K562 (cell line): ENCODE measurements around the gene DOP1B. TPM values are rescaled to one million over a fixed set of nuclear protein-coding genes. Genes with fewer than 3 reads are reported as not detected.

Experiments
- ATAC-seq: fragments of 200-7000 bp; cut with Tn5 transposase; 3 replicates; pipeline ENCODE4 v1.9.1; 2020; ENCODE audit warnings: moderate library complexity
- BruUV-seq: library from RNA; stranded (reverse); fragments of 400-500 nt; replicated peaks from 2 replicates; lab custom pipeline; 2021; lab: Mats Ljungman, UMichigan
- CTCF ChIA-PET: fragments of 300-600 bp; formaldehyde crosslinking; extraction: SDS; loops from one replicate; lab custom pipeline; 2021; ENCODE audit warnings: low intra/inter-chr PET ratio; lab: Yijun Ruan, JAX
- POLR2A ChIA-PET: fragments of 300-600, 350-650 bp; sonication (Branson Sonifier 250); formaldehyde crosslinking; extraction: SDS; loops from one replicate; lab custom pipeline; 2021; ENCODE audit warnings: antibody characterized with exemption, inconsistent platforms; lab: Yijun Ruan, JAX
- DNase-seq, 4 experiments: peaks; one replicate each; pipeline versions ENCODE4 v3.0.0 to v3.0.0-alpha.2; 2011 to 2018; ENCODE audit warnings: low spot score in 3 of 4, mixed read lengths in 3 of 4; ENCODE audit errors: extremely low read depth in 1 of 4
- FAIRE-seq: peaks from 2 replicates; lab custom pipeline; 2011; peaks lifted over from hg19 to GRCh38; lab: Jason Lieb, UNC
- H2AFZ ChIP-seq: 2 replicates; pipeline ENCODE4 v1.6.0; 2011; ENCODE audit warnings: low read depth, low read length, control low read depth, inconsistent platforms
- H3K27ac ChIP-seq: fragments of 200-600 bp; 3 replicates; pipeline ENCODE4 v1.8.0; 2011; ENCODE audit warnings: low read depth, mild to moderate bottlenecking, control low read depth, inconsistent platforms, low read length, moderate library complexity, mixed read lengths; ENCODE audit errors: extremely low read depth
- H3K27me3 ChIP-seq, 2 experiments: fragments of 300-600 bp in 1 of 2; 2 replicates in 1 of 2; 3 replicates in 1 of 2; pipeline versions ENCODE4 v1.6.0 to v1.8.0; 2011; ENCODE audit warnings: inconsistent platforms in 2 of 2, low read length in 2 of 2, mild to moderate bottlenecking in 1 of 2, mixed read lengths in 1 of 2, moderate library complexity in 1 of 2; ENCODE audit not compliant: control insufficient read depth in 2 of 2, insufficient read depth in 2 of 2
- H3K36me3 ChIP-seq: fragments of 300-600 bp; 3 replicates; pipeline ENCODE4 v1.8.0; 2011; ENCODE audit warnings: mild to moderate bottlenecking, low read length, inconsistent platforms; ENCODE audit not compliant: control insufficient read depth, insufficient read depth
- H3K4me1 ChIP-seq, 2 experiments: fragments of 200-600 bp in 1 of 2; replicated peaks in 1 of 2; 2 replicates in 1 of 2; 3 replicates in 1 of 2; pipeline versions ENCODE4 v1.5.1 to v1.8.0; 2011; ENCODE audit warnings: inconsistent platforms in 2 of 2, low read length in 2 of 2, mild to moderate bottlenecking in 1 of 2, mixed read lengths in 1 of 2, moderate library complexity in 1 of 2; ENCODE audit not compliant: control insufficient read depth in 2 of 2, insufficient read depth in 2 of 2
- H3K4me2 ChIP-seq: 2 replicates; pipeline ENCODE4 v1.6.1; 2011; ENCODE audit warnings: low read length, control low read depth, inconsistent platforms, mixed read lengths; ENCODE audit not compliant: insufficient read depth
- H3K4me3 ChIP-seq: fragments of 200-600 bp; sonication (generic), shearing (Covaris generic); 2 replicates; pipeline ENCODE4 v1.5.1; 2016; ENCODE audit warnings: control low read depth, inconsistent platforms
- H3K79me2 ChIP-seq: fragments of 200-600 bp; 3 replicates; pipeline ENCODE4 v1.8.0; 2011; ENCODE audit warnings: low read length, inconsistent platforms; ENCODE audit not compliant: control insufficient read depth, insufficient read depth
- H3K9ac ChIP-seq, 2 experiments: 2 replicates each; pipeline versions ENCODE4 v1.6.0 to v1.6.1; 2011; ENCODE audit warnings: low read depth in 2 of 2, low read length in 2 of 2, control low read depth in 1 of 2, inconsistent platforms in 1 of 2, mild to moderate bottlenecking in 1 of 2, mixed read lengths in 1 of 2; ENCODE audit not compliant: insufficient read depth in 1 of 2
- H3K9me1 ChIP-seq: one replicate; pipeline ENCODE4 v1.6.0; 2011; ENCODE audit warnings: inconsistent platforms, mild to moderate bottlenecking, low read length, moderate library complexity; ENCODE audit not compliant: control insufficient read depth, insufficient read depth
- H3K9me3 ChIP-seq: replicated peaks from 2 replicates; pipeline ENCODE4 v1.5.1; 2011; ENCODE audit warnings: low read depth, low read length, inconsistent platforms; ENCODE audit not compliant: control insufficient read depth, insufficient read depth
- H4K20me1 ChIP-seq: replicated peaks from 2 replicates; pipeline ENCODE4 v1.6.1; 2011; ENCODE audit warnings: low read length, inconsistent platforms, mixed read lengths; ENCODE audit not compliant: control insufficient read depth, insufficient read depth
- CTCFL ChIP-seq: IDR thresholded peaks from 2 replicates; pipeline ENCODE4 v1.6.1; 2011; ENCODE audit warnings: borderline replicate concordance, low read depth, mild to moderate bottlenecking, moderate library complexity, low read length; ENCODE audit not compliant: insufficient read depth, poor library complexity, severe bottlenecking
- FUS ChIP-seq: fragments of 200-400 bp; formaldehyde crosslinking; optimal IDR thresholded peaks from 2 replicates; pipeline ENCODE3; 2017; ENCODE audit warnings: low read depth, low read length
- IFI16 ChIP-seq: fragments of 250-450 bp; sonication (Bioruptor Pico); IDR thresholded peaks from 2 replicates; pipeline ENCODE4 v2.1.2; 2022; ENCODE audit warnings: mild to moderate bottlenecking, inconsistent platforms
- MCM5 ChIP-seq: fragments of 450-650 bp; IDR thresholded peaks from 2 replicates; pipeline ENCODE4 v1.6.1; 2016; ENCODE audit warnings: low read depth
- MEF2A ChIP-seq: IDR thresholded peaks from 2 replicates; pipeline ENCODE4 v1.6.1; 2011; ENCODE audit warnings: low read depth, mild to moderate bottlenecking, low read length, moderate library complexity; ENCODE audit not compliant: control insufficient read depth
- MEIS2 ChIP-seq: fragments of 450-650 bp; IDR thresholded peaks from 2 replicates; pipeline ENCODE4 v1.6.1; 2014; ENCODE audit warnings: mild to moderate bottlenecking; ENCODE audit not compliant: partially characterized antibody
- MTF1 ChIP-seq: fragments of 250-450 bp; sonication (Bioruptor Pico); IDR thresholded peaks from 2 replicates; pipeline ENCODE4 v1.9.0; 2021; ENCODE audit warnings: moderate library complexity, mild to moderate bottlenecking, inconsistent platforms, borderline replicate concordance
- NONO ChIP-seq, 2 experiments: fragments of 200-400 bp in 1 of 2; fragments of 450-650 bp in 1 of 2; formaldehyde crosslinking in 1 of 2; IDR thresholded peaks; 2 replicates each; pipeline ENCODE4 v1.6.1; 2017; ENCODE audit warnings: low read depth in 2 of 2, mild to moderate bottlenecking in 2 of 2, moderate library complexity in 2 of 2, low read length in 1 of 2
- RBM15 ChIP-seq: fragments of 200-400 bp; formaldehyde crosslinking; IDR thresholded peaks from 2 replicates; pipeline ENCODE4 v1.6.1; 2018; ENCODE audit warnings: mild to moderate bottlenecking, low read length, moderate library complexity; ENCODE audit not compliant: insufficient read depth
- RBM39 ChIP-seq: fragments of 200-400 bp; formaldehyde crosslinking; optimal IDR thresholded peaks from 2 replicates; pipeline ENCODE3; 2018; ENCODE audit warnings: low read depth, low read length
- SIX5 ChIP-seq, 2 experiments: IDR thresholded peaks; 2 replicates each; pipeline ENCODE4 v1.6.1; 2011; ENCODE audit warnings: low read length in 2 of 2, borderline replicate concordance in 1 of 2, low read depth in 1 of 2, mild to moderate bottlenecking in 1 of 2, moderate library complexity in 1 of 2; ENCODE audit not compliant: insufficient read depth in 1 of 2
- THAP12 ChIP-seq: fragments of 250-450 bp; sonication (Bioruptor Pico); IDR thresholded peaks from 2 replicates; pipeline ENCODE4 v1.9.0; 2021; ENCODE audit warnings: mild to moderate bottlenecking, inconsistent platforms
- TSC22D4 ChIP-seq: fragments of 450-650 bp; IDR thresholded peaks from 2 replicates; pipeline ENCODE4 v1.6.1; 2016; ENCODE audit warnings: missing genetic modification characterization, missing biosample characterization, control low read depth
- ZNF780A ChIP-seq: fragments of 250-450 bp; sonication (Bioruptor Pico); IDR thresholded peaks from 2 replicates; pipeline ENCODE4 v1.5.0; 2021; ENCODE audit warnings: mild to moderate bottlenecking
- WGBS: fragments of 100-300 bp; shearing (Covaris generic); methylation state at CpG from one replicate; pipeline ENCODE4 v1.1.6; 2016; ENCODE audit warnings: low coverage, mixed read lengths; ENCODE audit not compliant: insufficient coverage; ENCODE audit errors: missing lambda C conversion rate; 5-methylcytosine and 5-hydroxymethylcytosine counted together
- in situ Hi-C: fragments of 300-500 bp; cut with MboI; formaldehyde crosslinking; loops from 4 replicates; pipeline ENCODE4 v1.15.0; 2018; ENCODE audit warnings: inconsistent platforms, mixed read lengths
- intact Hi-C: fragments of 100-400 bp; cut with micrococcal nuclease; formaldehyde crosslinking; loops from 2 replicates; pipeline ENCODE4 v1.14.2; 2022
- polyA plus RNA-seq, 8 experiments: library from polyadenylated mRNA; depleted of rRNA in 4 of 8; stranded (reverse) in 5 of 8; unstranded in 3 of 8; fragments of >200 nt; fragmentation: Nextera tagmentation in 2 of 8; fragmentation: Illumina TruSeq in 1 of 8; extraction: Ambion mirVana in 2 of 8; extraction: Trizol in 1 of 8; gene quantifications; 2 replicates each; pipeline versions ENCODE4 v1.2.1 to v1.2.3, GENCODE V29; 2011 to 2014; ENCODE audit warnings: inconsistent platforms in 1 of 8, missing spikeins in 1 of 8
- total RNA-seq, 7 experiments: library from RNA; depleted of rRNA in 6 of 7; stranded (reverse); fragments of >200 nt in 6 of 7; fragmentation: Illumina TruSeq in 2 of 7; extraction: Trizol in 2 of 7; gene quantifications; 2 replicates each; pipeline versions ENCODE4 v1.2.1 to v1.2.3, GENCODE V29; 2011 to 2021; ENCODE audit warnings: low replicate concordance in 1 of 7

The DOP1B gene
- total and polyA plus RNA-seq, 9 of the 15 experiments (the other 6 are each of a cell fraction or from before 2014, with no cell fraction given): 0.04 to 2.2 (median 0.68) TPM

- TF ChIP-seq THAP12 (CRISPR knock-in tag) (no peak), ZNF780A (CRISPR knock-in tag) (no peak), IFI16 (no peak), MEIS2 (no peak), TSC22D4 (tag) (no peak)
These were observed 4.2 kb downstream of the DOP1B start (continued) for GRCh38 chr21:36160850-36161178.

- H2AFZ ChIP-seq: no peak overlapping the region
- H3K36me3 ChIP-seq: no peaks in the 10 kb centered on the region
- in situ Hi-C loops: no loop called here
- no peaks in the 10 kb centered on the region for H3K9me1 ChIP-seq
- no peak for DNase-seq
- FAIRE-seq: no peak
- H3K27ac ChIP-seq: no peak overlapping the region
- ChIA-PET CTCF (no interaction called here), POLR2A (interaction anchor here (0.6 to 1.1 kb wide), 2 partner anchors 12 to 259 kb away, joined by 3 to 6 read pairs; no protein-coding TSS in a partner anchor)
- no TSS peak for BruUV-seq
- no peak for ATAC-seq
- H3K4me2 ChIP-seq: no peak overlapping the region
- no peak overlapping the region for H3K9ac ChIP-seq
- 13% methylated on average over 5 of the region's 5 CpGs for WGBS
- intact Hi-C loops: no loop called here
- H3K9me3 ChIP-seq: no peaks in the 10 kb centered on the region
- no peaks in the 10 kb centered on the region for H4K20me1 ChIP-seq
- TF ChIP-seq FUS: no peak
- no peak for TF ChIP-seq RBM15
- no peak for TF ChIP-seq SIX5 (IDR thresholded peaks at IDR 0.05; ENCODE audit: borderline replicate concordance in 1 of 2, insufficient read depth in 1 of 2, low read depth in 1 of 2, low read length in 2 of 2)
- no peak for TF ChIP-seq MTF1 (CRISPR knock-in tag)
- no peak for TF ChIP-seq NONO (IDR thresholded peaks at IDR 0.05; ENCODE audit: low read depth in 2 of 2, low read length in 1 of 2)
- TF ChIP-seq RBM39: no peak
- no peak for TF ChIP-seq MEF2A
- no peak for TF ChIP-seq MCM5
- no peak for TF ChIP-seq CTCFL
- no peaks in the 10 kb centered on the region for H3K79me2 ChIP-seq
- no peak overlapping the region for H3K4me3 ChIP-seq
- H3K27me3 ChIP-seq: peaks cover 6 to 31% of the 10 kb centered on the region in 2 experiments; a peak in 4 of 5 replicates
- peaks cover 0 to 3% of the 10 kb centered on the region in 2 experiments; a peak in 3 of 5 replicates for H3K4me1 ChIP-seq
These were observed 6.0 kb downstream of the DOP1B start for GRCh38 chr21:36162631-36163030.
